Endodermal cell (in vitro differentiated cells): ENCODE results near the gene SEC14L2. TPM values are rescaled to one million over a fixed set of nuclear protein-coding genes. Genes with fewer than 3 reads are reported as not detected.

ENCODE experiments used
- DNase-seq: peaks from one replicate; pipeline ENCODE4 v3.0.0-alpha.2; 2017
- H3K27ac ChIP-seq: 2 replicates; pipeline ENCODE4 v1.5.1; 2013; ENCODE audit warnings: mild to moderate bottlenecking, low read depth, low read length, moderate library complexity
- H3K27me3 ChIP-seq: 2 replicates; pipeline ENCODE4 v1.6.1; 2013; ENCODE audit warnings: mild to moderate bottlenecking, low read length, moderate library complexity; ENCODE audit not compliant: insufficient read depth, control insufficient read depth, poor library complexity, severe bottlenecking
- H3K36me3 ChIP-seq: 2 replicates; pipeline ENCODE4 v1.7.0; 2013; ENCODE audit warnings: mild to moderate bottlenecking, low read length, moderate library complexity; ENCODE audit not compliant: control insufficient read depth, insufficient read depth
- H3K4me1 ChIP-seq: one replicate; pipeline ENCODE4 v1.7.0; 2013; ENCODE audit warnings: low read length; ENCODE audit not compliant: control insufficient read depth, insufficient read depth
- H3K4me3 ChIP-seq: 2 replicates; pipeline ENCODE4 v1.5.1; 2013; ENCODE audit warnings: mild to moderate bottlenecking, low read length, moderate library complexity
- H3K9ac ChIP-seq: 2 replicates; pipeline ENCODE4 v1.6.1; 2013; ENCODE audit warnings: mild to moderate bottlenecking, low read length, moderate library complexity; ENCODE audit not compliant: poor library complexity, severe bottlenecking; ENCODE audit errors: extremely low read depth
- H3K9me3 ChIP-seq: 2 replicates; pipeline ENCODE4 v1.6.1; 2013; ENCODE audit warnings: mild to moderate bottlenecking, low read length, moderate library complexity; ENCODE audit not compliant: control insufficient read depth
- H3K27ac Mint-ChIP-seq: 2 replicates; pipeline ENCODE4 v1.8.0; 2020; ENCODE audit warnings: mixed read lengths
- H3K27me3 Mint-ChIP-seq: 2 replicates; pipeline ENCODE4 v1.8.0; 2021; ENCODE audit warnings: mild to moderate bottlenecking, mixed read lengths; ENCODE audit not compliant: insufficient read depth
- H3K36me3 Mint-ChIP-seq: 2 replicates; pipeline ENCODE4 v1.8.0; 2020; ENCODE audit warnings: low read depth, mixed read lengths
- H3K4me1 Mint-ChIP-seq: 2 replicates; pipeline ENCODE4 v1.8.0; 2020; ENCODE audit warnings: mixed read lengths
- H3K4me3 Mint-ChIP-seq: 2 replicates; pipeline ENCODE4 v1.8.0; 2020; ENCODE audit warnings: mild to moderate bottlenecking, moderate library complexity, mixed read lengths
- H3K9me3 Mint-ChIP-seq: 2 replicates; pipeline ENCODE4 v1.8.0; 2020; ENCODE audit warnings: mild to moderate bottlenecking, mixed read lengths
- WGBS, 2 experiments: methylation state at CpG; one replicate each; pipeline versions ENCODE4 v1.1.5 to v1.1.7; 2013; ENCODE audit warnings: missing lambda C conversion rate in 2 of 2, mixed read lengths in 1 of 2; ENCODE audit not compliant: insufficient coverage in 1 of 2, insufficient read length in 1 of 2; 5-methylcytosine and 5-hydroxymethylcytosine counted together
- total RNA-seq, 2 donors: library from RNA; stranded (reverse); fragmentation: NEBNext Ultra II Directional in 1 of 2; extraction: Animal tissue kit (Norgen Biotek cat#: 25700) in 1 of 2; gene quantifications; 2 replicates in 1 of 2; 3 replicates in 1 of 2; pipeline ENCODE4 v1.2.1, GENCODE V29; 2021
- TF ChIP-seq, protein P1 (sequence below): fragments of 200-600 bp; sonication (generic); conservative IDR thresholded peaks from 2 replicates; pipeline ENCODE4 v1.5.0; 2021; ENCODE audit warnings: antibody characterized with exemption, mild to moderate bottlenecking

Gene SEC14L2
- total RNA-seq, 2 donors from 2014 or later: 13.9 to 19.1 TPM

- H3K27ac ChIP-seq: no peak overlapping the region
- no peak overlapping the region for H3K27ac Mint-ChIP-seq
- no peaks in the 10 kb centered on the region for H3K4me1 Mint-ChIP-seq
- H3K9me3 Mint-ChIP-seq: no peaks in the 10 kb centered on the region
- no peak overlapping the region for H3K9ac ChIP-seq
- H3K4me3 Mint-ChIP-seq: no peak overlapping the region
- H3K4me3 ChIP-seq: no peak overlapping the region
- TF ChIP-seq, protein P1, sequence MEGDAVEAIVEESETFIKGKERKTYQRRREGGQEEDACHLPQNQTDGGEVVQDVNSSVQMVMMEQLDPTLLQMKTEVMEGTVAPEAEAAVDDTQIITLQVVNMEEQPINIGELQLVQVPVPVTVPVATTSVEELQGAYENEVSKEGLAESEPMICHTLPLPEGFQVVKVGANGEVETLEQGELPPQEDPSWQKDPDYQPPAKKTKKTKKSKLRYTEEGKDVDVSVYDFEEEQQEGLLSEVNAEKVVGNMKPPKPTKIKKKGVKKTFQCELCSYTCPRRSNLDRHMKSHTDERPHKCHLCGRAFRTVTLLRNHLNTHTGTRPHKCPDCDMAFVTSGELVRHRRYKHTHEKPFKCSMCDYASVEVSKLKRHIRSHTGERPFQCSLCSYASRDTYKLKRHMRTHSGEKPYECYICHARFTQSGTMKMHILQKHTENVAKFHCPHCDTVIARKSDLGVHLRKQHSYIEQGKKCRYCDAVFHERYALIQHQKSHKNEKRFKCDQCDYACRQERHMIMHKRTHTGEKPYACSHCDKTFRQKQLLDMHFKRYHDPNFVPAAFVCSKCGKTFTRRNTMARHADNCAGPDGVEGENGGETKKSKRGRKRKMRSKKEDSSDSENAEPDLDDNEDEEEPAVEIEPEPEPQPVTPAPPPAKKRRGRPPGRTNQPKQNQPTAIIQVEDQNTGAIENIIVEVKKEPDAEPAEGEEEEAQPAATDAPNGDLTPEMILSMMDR: no peak
- H3K36me3 Mint-ChIP-seq: peaks cover 5% of the 10 kb centered on the region
- 70% methylated on average over 2 of the region's 2 CpGs; no CpG with 5 or more reads in 1 of the 2 experiments for WGBS, 2 experiments
- no peaks in the 10 kb centered on the region for H3K27me3 Mint-ChIP-seq
- H3K9me3 ChIP-seq: no peaks in the 10 kb centered on the region
- no peaks in the 10 kb centered on the region for H3K4me1 ChIP-seq
- H3K36me3 ChIP-seq: peaks cover 8% of the 10 kb centered on the region
- H3K27me3 ChIP-seq: no peaks in the 10 kb centered on the region
- no peak for DNase-seq
Measured at GRCh38 chr22:30432520-30432919, 35.7 kb downstream of the SEC14L2 start.

DNA sequence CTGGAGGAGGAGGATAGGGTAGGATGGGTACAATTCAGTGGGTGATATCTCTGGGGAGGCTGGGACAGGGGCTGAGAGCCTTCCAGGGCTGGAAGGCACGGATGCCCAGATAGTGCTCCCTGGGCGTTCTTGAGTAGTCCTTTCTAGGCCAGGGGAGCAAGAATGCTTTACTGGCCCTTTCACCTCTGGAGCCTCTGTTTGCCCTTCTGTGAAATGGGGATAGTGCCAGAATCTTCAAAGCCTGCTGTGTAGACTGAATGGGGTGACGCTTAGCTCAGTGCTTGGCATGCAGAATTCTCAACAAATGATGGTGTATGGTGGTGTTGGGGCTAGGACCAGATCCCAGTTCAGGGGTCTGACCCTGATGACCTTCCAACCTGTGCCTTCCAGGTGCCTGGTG is 36.4 kb downstream of the SEC14L2 start:
- peaks cover 1% of the 10 kb centered on the region for H3K27me3 Mint-ChIP-seq
- Histone ChIP-seq H3K36me3 (peaks cover 3% of the 10 kb centered on the region), H3K4me1 (no peaks in the 10 kb centered on the region), H3K4me3 (no peak overlapping the region), H3K9me3 (no peaks in the 10 kb centered on the region), H3K9ac (no peak overlapping the region), H3K27me3 (no peaks in the 10 kb centered on the region), H3K27ac (no peak overlapping the region)
- H3K36me3 Mint-ChIP-seq: no peaks in the 10 kb centered on the region
- WGBS, 2 experiments: 91 to 100% methylated on average over 1 to 3 of the region's 3 CpGs
- no peak for DNase-seq
- TF ChIP-seq, protein P1: no peak
- H3K4me3 Mint-ChIP-seq: no peak overlapping the region
- no peaks in the 10 kb centered on the region for H3K4me1 Mint-ChIP-seq
- H3K9me3 Mint-ChIP-seq: no peaks in the 10 kb centered on the region
- no peak overlapping the region for H3K27ac Mint-ChIP-seq

- no peaks in the 10 kb centered on the region for H3K4me1 Mint-ChIP-seq
- TF ChIP-seq, protein P1: no peak
- WGBS, 2 experiments: 80 to 87% methylated on average over 1 of the region's 1 CpG
- Histone ChIP-seq H3K4me3 (no peak overlapping the region), H3K27me3 (no peaks in the 10 kb centered on the region), H3K9ac (no peak overlapping the region), H3K9me3 (no peaks in the 10 kb centered on the region), H3K4me1 (no peaks in the 10 kb centered on the region), H3K27ac (no peak overlapping the region), H3K36me3 (no peaks in the 10 kb centered on the region)
- no peaks in the 10 kb centered on the region for H3K9me3 Mint-ChIP-seq
- DNase-seq: no peak
- peaks cover 3% of the 10 kb centered on the region for H3K27me3 Mint-ChIP-seq
- no peaks in the 10 kb centered on the region for H3K36me3 Mint-ChIP-seq
- no peak overlapping the region for H3K27ac Mint-ChIP-seq
- no peak overlapping the region for H3K4me3 Mint-ChIP-seq
Measured at GRCh38 chr22:30433773-30434172, 37.0 kb downstream of the SEC14L2 start.
